ENCODE measurements around the gene TPCN2.

TPCN2 gene

GRCh38 chr11:69113226-69113625 lies 64.5 kb downstream of the TPCN2 start:
- no peak overlapping the region for H3K4me3 ChIP-seq (ENCODE audit: low read depth, low read length)
- no peak for TF ChIP-seq CTCF (IDR thresholded peaks at IDR 0.05; ENCODE audit: low read depth, low read length)

GRCh38 chr11:69113646-69114340 lies 65.1 kb downstream of the TPCN2 start:
- TF ChIP-seq CTCF (IDR thresholded peaks at IDR 0.05; ENCODE audit: low read depth, low read length), result no peak
- H3K4me3 ChIP-seq (ENCODE audit: low read depth, low read length), result no peak overlapping the region

- no peak overlapping the region for H3K4me3 ChIP-seq (ENCODE audit: low read depth, low read length)
- TF ChIP-seq CTCF (IDR thresholded peaks at IDR 0.05; ENCODE audit: low read depth, low read length), result no peak
Observed at GRCh38 chr11:69114362-69114761, 65.6 kb downstream of the TPCN2 start.

GRCh38 chr11:69114811-69115523 lies 66.2 kb downstream of the TPCN2 start:
- no peak for TF ChIP-seq CTCF (IDR thresholded peaks at IDR 0.05; ENCODE audit: low read depth, low read length)
- no peak overlapping the region for H3K4me3 ChIP-seq (ENCODE audit: low read depth, low read length)

- no peak for TF ChIP-seq CTCF (IDR thresholded peaks at IDR 0.05; ENCODE audit: low read depth, low read length)
- H3K4me3 ChIP-seq (ENCODE audit: low read depth, low read length), result no peak overlapping the region
Observed at GRCh38 chr11:69115586-69116560, 67.1 kb downstream of the TPCN2 start.

GRCh38 chr11:69116671-69117070 lies 67.9 kb downstream of the TPCN2 start:
- H3K4me3 ChIP-seq (ENCODE audit: low read depth, low read length), result no peak overlapping the region
- TF ChIP-seq CTCF (IDR thresholded peaks at IDR 0.05; ENCODE audit: low read depth, low read length), result no peak

Data from WI38 (cell line).